Thymus (tissue), 11 donors: ENCODE measurements around the gene SLC1A7. TPM values are rescaled to one million over a fixed set of nuclear protein-coding genes. Genes with fewer than 3 reads are reported as not detected.

Experiments
- DNase-seq, 9 donors: peaks; one replicate each; pipeline ENCODE4 v3.0.0-alpha.2; 2013; ENCODE audit warnings: low spot score in 9 of 9, low read depth in 6 of 9, missing footprints in 1 of 9
- H3K27ac ChIP-seq, 2 donors: one replicate each; pipeline ENCODE4 v1.5.1; 2013; ENCODE audit warnings: control low read depth in 1 of 2, low read depth in 1 of 2, low read length in 1 of 2, mild to moderate bottlenecking in 1 of 2, moderate library complexity in 1 of 2
- H3K27me3 ChIP-seq, 2 donors: one replicate each; pipeline ENCODE4 v1.5.1; 2013; ENCODE audit warnings: low read length in 1 of 2; ENCODE audit not compliant: control insufficient read depth in 2 of 2, insufficient read depth in 1 of 2
- H3K36me3 ChIP-seq, 2 donors: one replicate each; pipeline ENCODE4 v1.5.1; 2013; ENCODE audit warnings: low read length in 1 of 2, mild to moderate bottlenecking in 1 of 2, moderate library complexity in 1 of 2; ENCODE audit not compliant: control insufficient read depth in 2 of 2, insufficient read depth in 2 of 2
- H3K4me1 ChIP-seq, 2 donors: one replicate each; pipeline ENCODE4 v1.5.1; 2013; ENCODE audit warnings: low read length in 2 of 2; ENCODE audit not compliant: control insufficient read depth in 2 of 2, insufficient read depth in 2 of 2
- H3K4me3 ChIP-seq, 2 donors: one replicate each; pipeline ENCODE4 v1.5.1; 2013; ENCODE audit warnings: low read length in 2 of 2, control low read depth in 1 of 2, mild to moderate bottlenecking in 1 of 2
- H3K9me3 ChIP-seq, 2 donors: one replicate each; pipeline ENCODE4 v1.5.1; 2013; ENCODE audit warnings: low read length in 1 of 2, mild to moderate bottlenecking in 1 of 2; ENCODE audit not compliant: control insufficient read depth in 2 of 2, insufficient read depth in 1 of 2
- WGBS: extraction: QIAGEN DNeasy Blood & Tissue Kit; methylation state at CpG from one replicate; pipeline ENCODE4 v1.1.7; 2013; 5-methylcytosine and 5-hydroxymethylcytosine counted together
- polyA plus RNA-seq: library from polyadenylated mRNA; stranded (reverse); fragments of 200-250 nt; gene quantifications from one replicate; pipeline ENCODE4 v1.2.3, GENCODE V29; 2013
- total RNA-seq: library from RNA; stranded (reverse); fragments of 120-200 nt; gene quantifications from one replicate; pipeline ENCODE4 v1.2.4, GENCODE V29; 2013
- donor health status: healthy.

The SLC1A7 gene
- total and polyA plus RNA-seq, 2 donors = under 0.01 to 0.07 TPM

- Histone ChIP-seq H3K4me3 (no peak overlapping the region), H3K36me3 (no peaks in the 10 kb centered on the region), H3K27me3 (no peaks in the 10 kb centered on the region), H3K4me1 (no peaks in the 10 kb centered on the region), H3K9me3 (no peaks in the 10 kb centered on the region), H3K27ac (no peak overlapping the region)
- WGBS = 96% methylated on average over 7 of the region's 7 CpGs
- DNase-seq = no peak
These were observed 69.2 kb downstream of the SLC1A7 start for GRCh38 chr1:53073287-53073686.

GRCh38 chr1:53071915-53072314 is 70.5 kb downstream of the SLC1A7 start:
- no peaks in the 10 kb centered on the region for H3K27me3 ChIP-seq
- no peaks in the 10 kb centered on the region for H3K4me1 ChIP-seq
- WGBS = 99% methylated on average over 1 of the region's 1 CpG
- H3K4me3 ChIP-seq = no peak overlapping the region
- H3K9me3 ChIP-seq = no peaks in the 10 kb centered on the region
- no peaks in the 10 kb centered on the region for H3K36me3 ChIP-seq
- H3K27ac ChIP-seq = no peak overlapping the region
- no peak for DNase-seq

GRCh38 chr1:53071167-53071865 is 71.1 kb downstream of the SLC1A7 start:
- 94% methylated on average over 17 of the region's 17 CpGs for WGBS
- Histone ChIP-seq H3K9me3 (no peaks in the 10 kb centered on the region), H3K4me1 (no peaks in the 10 kb centered on the region), H3K36me3 (no peaks in the 10 kb centered on the region), H3K27ac (no peak overlapping the region), H3K27me3 (no peaks in the 10 kb centered on the region), H3K4me3 (no peak overlapping the region)
- DNase-seq = no peak

GRCh38 chr1:53070621-53071020 is 71.8 kb downstream of the SLC1A7 start:
- no peak for DNase-seq

GRCh38 chr1:53069663-53070327 is 72.6 kb downstream of the SLC1A7 start:
- no peak for DNase-seq
- no peak overlapping the region for H3K27ac ChIP-seq
- no peaks in the 10 kb centered on the region for H3K36me3 ChIP-seq
- peaks cover 0 to under 1% of the 10 kb centered on the region in 2 donors for H3K27me3 ChIP-seq
- H3K4me3 ChIP-seq = no peak overlapping the region
- no peaks in the 10 kb centered on the region for H3K9me3 ChIP-seq
- no peaks in the 10 kb centered on the region for H3K4me1 ChIP-seq
- WGBS = 96% methylated on average over 31 of the region's 31 CpGs

More at GRCh38 chr1:53070621-53071020, 71.8 kb downstream of the SLC1A7 start:
- Histone ChIP-seq H3K9me3 (no peaks in the 10 kb centered on the region), H3K36me3 (no peaks in the 10 kb centered on the region), H3K4me3 (no peak overlapping the region), H3K27me3 (no peaks in the 10 kb centered on the region), H3K4me1 (no peaks in the 10 kb centered on the region), H3K27ac (no peak overlapping the region)
- 98% methylated on average over 12 of the region's 12 CpGs for WGBS

DNA sequence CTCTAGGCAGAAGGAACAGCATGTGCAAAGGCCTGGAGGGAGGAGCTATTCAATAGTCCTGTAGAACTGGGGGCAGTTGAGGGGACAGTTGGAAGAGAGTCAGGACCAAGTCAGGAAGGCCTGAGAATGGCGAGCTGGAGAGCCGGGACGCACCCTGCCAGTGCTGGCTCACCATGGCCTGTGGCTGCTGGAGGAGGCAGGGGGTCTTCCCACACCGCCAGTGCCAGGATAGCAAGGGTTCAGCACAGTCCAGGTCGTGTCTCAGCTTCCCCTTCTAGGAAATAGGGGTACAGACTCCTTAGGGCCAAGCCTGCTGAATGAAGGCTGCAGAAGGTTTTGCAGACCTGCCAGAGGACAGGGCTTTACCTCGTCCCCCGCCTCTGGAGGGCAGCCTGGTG is 73.2 kb downstream of the SLC1A7 start:
- Histone ChIP-seq H3K4me3 (no peak overlapping the region), H3K27me3 (peaks cover 0 to 5% of the 10 kb centered on the region in 2 donors), H3K36me3 (no peaks in the 10 kb centered on the region), H3K4me1 (no peaks in the 10 kb centered on the region), H3K9me3 (no peaks in the 10 kb centered on the region), H3K27ac (no peak overlapping the region)
- no peak for DNase-seq
- WGBS = 95% methylated on average over 7 of the region's 7 CpGs

DNA sequence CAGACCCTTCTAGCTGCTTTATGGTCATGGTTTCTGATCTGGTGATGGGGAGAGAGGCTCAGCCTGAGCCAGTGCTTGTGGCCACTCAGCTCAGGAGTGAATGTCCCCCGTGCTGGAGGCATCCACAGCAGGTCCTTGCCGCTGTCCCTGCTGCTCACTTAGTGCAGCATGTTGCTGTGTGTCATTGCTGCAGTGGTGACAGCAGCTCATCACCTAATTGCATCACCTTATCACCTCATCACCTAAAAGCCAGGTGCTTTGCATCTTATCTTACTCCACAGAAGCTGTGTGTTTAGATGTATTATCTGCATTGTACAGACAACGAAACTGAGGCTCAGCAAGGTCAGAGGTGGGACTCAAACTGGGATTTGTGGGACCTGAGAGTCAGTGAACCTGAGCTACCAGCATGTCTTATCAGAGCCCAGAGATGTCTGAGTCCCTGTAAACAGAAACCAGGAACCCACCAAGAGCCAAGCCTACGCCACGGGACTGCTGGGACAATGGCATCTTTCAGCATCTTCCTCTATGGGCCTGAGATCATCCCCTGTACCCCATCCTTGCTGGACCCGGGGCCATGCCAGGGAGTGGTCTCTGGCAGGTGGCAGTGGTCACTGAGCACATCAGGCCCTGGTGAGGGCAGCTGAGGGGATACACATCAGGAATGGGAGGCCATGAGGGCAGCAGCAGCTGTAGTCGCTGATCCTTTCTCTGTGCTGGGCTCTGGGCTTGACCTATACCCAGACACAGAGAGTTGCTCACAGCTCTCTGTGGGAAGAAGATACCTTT is 73.9 kb downstream of the SLC1A7 start:
- H3K27ac ChIP-seq = no peak overlapping the region
- peaks cover 0 to 13% of the 10 kb centered on the region in 2 donors for H3K27me3 ChIP-seq
- no peaks in the 10 kb centered on the region for H3K9me3 ChIP-seq
- H3K36me3 ChIP-seq = no peaks in the 10 kb centered on the region
- 96% methylated on average over 7 of the region's 7 CpGs for WGBS
- no peak for DNase-seq
- no peaks in the 10 kb centered on the region for H3K4me1 ChIP-seq
- no peak overlapping the region for H3K4me3 ChIP-seq

DNA sequence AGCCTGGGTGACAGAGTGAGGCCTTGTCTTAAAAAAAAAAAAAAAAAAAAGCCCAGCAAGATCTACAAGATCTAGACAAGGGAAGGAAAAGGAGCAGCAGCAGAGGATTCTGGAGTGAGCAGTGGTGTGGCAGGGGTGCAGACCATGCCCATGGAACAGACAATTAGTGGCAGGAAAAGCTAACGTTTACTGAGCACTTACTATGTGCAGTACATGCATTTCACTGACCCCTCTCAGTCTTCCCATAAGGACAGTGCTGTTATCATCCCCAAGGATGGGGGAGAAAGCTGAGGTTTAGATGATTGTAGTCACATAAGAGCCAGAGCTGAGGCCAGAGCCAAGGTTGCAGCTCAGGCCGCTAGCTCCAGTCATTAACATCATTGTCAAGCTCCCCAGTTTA is 74.6 kb downstream of the SLC1A7 start:
- no peaks in the 10 kb centered on the region for H3K9me3 ChIP-seq
- 98% methylated on average over 2 of the region's 2 CpGs for WGBS
- H3K36me3 ChIP-seq = no peaks in the 10 kb centered on the region
- no peak overlapping the region for H3K4me3 ChIP-seq
- H3K27me3 ChIP-seq = peaks cover 2 to 19% of the 10 kb centered on the region in 2 donors
- no peak for DNase-seq
- H3K4me1 ChIP-seq = peaks cover under 1 to 3% of the 10 kb centered on the region in 2 donors
- H3K27ac ChIP-seq = no peak overlapping the region
